GM19397 (cell line): Measurements from ENCODE around the gene FTCD.
"Not testable (repeated sequence)": the region's sequence is repeated elsewhere in the genome, so short reads cannot be mapped to it uniquely, and the experiment has no call there.

Experiments used
- ATAC-seq: cut with Tn5 transposase; IDR thresholded peaks from one replicate; pipeline ENCODE4 v1.9.1; 2021; ENCODE audit warnings: mild to moderate bottlenecking, moderate library complexity; ENCODE audit not compliant: unreplicated experiment

FTCD gene

GRCh38 chr21:46155514-46156377 is at the start of gene FTCD:
Gene FTCD (minus strand): TSS chr21:46155579. CDS start chr21:46155523, 56 bp downstream.
- no peak for ATAC-seq

- ATAC-seq: no peak
These were observed 49.8 kb upstream of the FTCD start for GRCh38 chr21:46205166-46205565.

- no peak for ATAC-seq
These were observed 47.8 kb upstream of the FTCD start for GRCh38 chr21:46203203-46203600.

DNA sequence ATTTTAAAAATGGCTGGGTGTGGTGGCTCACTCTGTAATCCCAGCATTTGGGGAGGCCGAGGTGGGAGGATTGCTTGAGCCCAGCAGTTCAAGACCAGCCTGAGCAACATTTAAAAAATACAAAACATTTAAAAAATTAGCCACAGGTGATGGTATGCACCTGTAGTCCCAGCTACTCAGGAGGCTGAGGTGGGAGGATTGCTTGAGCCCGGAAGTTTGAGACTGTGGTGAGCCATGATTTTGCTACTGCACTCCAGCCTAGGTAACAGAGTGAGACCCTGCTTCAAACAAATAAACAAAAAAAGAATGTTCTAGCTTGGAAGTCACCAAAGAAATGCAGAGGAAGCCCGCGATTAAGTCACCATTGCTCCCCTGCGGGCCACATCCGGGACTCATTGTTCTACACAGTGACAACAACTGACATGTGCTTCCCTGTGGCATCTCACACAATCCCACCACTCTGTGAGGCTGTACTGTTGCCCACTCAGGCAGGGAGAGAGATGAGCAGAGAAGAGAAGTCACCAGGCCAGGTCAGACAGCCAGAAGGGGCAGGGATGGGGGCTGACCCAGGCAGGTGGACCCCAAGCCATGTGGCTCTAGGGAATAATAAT is 47.3 kb upstream of the FTCD start:
- no peak for ATAC-seq

DNA sequence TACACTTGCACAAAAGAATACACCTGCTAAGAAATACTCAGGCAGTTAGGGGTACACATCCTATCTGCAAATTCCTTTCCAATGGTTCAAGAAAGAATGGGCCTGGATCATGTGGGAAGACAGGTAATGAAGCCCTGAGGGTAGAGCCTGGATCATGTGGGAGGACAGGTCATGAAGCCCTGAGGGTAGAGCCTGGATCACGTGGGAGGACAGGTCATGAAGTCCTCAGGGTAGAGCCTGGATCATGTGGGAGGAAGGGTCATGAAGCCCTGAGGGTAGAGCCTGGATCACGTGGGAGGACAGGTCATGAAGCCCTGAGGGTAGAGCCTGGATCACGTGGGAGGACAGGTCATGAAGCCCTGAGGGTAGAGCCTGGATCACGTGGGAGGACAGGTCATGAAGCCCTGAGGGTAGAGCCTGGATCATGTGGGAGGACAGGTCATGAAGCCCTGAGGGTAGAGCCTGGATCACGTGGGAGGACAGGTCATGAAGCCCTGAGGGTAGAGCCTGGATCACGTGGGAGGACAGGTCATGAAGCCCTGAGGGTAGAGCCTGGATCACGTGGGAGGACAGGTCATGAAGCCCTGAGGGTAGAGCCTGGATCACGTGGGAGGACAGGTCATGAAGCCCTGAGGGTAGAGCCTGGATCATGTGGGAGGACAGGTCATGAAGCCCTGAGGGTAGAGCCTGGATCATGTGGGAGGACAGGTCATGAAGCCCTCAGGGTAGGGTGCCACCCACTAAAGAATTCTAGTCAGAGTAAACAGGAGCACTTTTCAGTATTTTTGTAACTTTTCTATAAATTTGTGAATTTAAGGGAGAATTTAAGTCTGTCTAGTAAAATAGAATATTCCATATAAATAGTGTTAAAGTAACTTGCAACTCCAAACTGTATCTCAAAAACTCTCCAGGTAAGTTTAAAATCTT is 45.8 kb upstream of the FTCD start:
- ATAC-seq: not testable (repeated sequence)

DNA sequence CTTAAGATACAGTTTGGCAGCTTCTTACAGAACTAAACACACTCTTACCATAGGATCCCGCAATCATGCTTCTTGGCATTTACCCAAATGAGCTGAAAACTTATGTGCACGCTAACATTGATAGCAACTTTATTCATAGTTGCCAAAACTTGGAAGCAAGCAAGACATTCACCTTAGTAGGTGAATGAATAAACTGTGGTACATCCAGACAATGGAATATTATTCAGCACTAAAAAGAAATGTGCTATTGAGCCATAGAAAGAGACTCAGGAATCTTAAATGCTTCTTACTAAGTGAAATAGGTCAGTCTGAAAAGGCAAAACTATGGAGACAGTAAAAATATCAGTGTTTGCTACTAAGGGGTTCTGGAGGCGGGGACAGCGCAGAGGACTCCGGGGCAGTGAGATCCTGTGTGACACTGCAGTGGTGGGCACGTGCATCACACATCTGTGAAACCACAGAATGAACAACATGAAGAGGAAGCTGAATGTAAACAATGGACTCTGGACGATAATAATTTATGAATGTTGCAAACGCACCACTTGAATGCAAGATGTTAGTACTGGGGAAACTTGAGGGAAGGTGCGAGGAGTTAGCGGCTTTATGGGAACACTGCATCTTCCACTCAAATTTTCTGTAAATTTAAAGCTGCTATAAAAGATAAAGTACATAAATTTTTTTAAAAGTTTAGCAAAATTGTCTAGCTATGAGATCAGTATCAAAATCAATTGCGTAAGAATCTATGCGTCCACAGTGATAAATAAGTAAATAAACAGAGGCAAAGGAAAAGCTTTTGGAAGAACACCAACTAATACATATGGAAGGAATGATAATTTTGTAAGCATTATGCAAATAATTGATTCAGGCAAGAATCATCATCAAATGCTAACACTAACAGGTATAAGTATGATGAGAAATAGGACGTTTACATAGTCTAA is 44.3 kb upstream of the FTCD start:
- no peak for ATAC-seq

DNA sequence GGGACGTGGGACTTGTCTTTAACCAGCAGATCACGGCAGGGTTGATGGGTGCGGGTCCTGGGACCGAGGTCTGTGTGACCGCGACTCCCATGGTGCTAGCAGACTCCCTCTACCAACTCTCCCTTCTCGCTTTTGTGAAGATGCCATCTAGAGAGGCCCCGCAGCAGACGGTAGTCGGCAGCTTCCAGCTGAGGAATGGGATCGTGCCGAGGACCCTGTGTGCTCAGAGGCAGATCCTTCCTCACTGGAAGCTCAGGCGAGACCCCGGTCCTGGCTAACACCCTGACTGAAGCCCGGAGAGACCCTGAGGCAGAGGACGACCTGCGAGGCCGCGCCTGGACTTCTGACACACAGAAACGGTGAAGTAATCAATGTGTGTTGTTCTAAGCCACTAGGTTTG is 41.4 kb upstream of the FTCD start:
- no peak for ATAC-seq

DNA sequence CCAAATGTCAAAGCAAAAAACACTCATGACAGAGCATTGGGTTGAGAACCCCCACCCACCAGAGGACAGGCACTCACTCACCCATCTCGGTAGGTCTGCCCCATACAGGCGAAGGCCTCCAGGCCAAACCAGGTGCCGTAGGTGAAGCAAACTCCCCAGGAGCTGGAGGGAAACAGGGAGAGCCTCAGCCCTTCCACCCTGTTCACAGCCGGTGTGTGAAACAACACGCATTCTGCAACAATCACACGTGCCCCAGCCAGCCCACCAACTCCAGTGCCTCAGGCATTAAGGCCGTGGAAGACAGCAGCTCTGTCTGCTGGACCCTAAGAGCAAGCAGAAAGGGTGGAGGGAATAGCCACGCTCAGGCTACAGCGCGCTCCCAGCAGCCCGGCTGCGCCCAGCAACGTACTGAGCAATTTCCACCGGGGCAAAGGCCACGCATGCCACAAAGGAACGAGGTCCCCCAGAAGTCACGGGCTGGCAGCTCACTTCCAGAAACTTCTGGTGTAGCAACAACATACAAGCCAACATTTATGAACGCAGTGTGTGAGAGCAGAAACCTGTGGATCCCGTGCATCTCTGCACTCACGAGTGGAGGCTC is 40.3 kb upstream of the FTCD start:
- no peak for ATAC-seq

GRCh38 chr21:46194374-46195334 is 39.3 kb upstream of the FTCD start:
- no peak for ATAC-seq

DNA sequence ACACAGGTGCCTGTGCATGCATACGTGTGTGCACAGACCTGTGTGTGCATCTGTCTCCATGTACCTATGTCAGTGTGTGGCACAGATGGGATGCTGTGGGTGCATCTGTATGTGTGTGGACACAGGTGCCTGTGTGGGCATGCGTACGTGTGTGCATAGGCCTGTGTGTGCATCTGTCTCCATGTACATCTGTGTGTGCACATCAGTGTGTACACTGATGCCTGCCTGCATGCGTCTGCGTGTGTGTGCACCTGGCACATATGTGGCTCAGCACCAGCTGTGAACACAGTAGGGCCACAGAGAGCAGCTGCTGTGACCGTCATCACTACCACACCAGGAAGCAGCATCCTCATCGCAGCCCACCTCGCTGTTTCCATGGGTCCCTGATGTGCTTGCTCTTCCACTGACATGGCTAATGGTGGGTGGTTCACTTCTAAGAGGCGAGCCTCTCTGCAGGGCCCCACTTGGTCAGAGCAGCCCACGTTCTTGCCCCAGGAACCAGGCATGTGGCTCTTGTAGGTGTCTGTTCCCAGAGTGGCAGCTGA is 38.5 kb upstream of the FTCD start:
- ATAC-seq: no peak

DNA sequence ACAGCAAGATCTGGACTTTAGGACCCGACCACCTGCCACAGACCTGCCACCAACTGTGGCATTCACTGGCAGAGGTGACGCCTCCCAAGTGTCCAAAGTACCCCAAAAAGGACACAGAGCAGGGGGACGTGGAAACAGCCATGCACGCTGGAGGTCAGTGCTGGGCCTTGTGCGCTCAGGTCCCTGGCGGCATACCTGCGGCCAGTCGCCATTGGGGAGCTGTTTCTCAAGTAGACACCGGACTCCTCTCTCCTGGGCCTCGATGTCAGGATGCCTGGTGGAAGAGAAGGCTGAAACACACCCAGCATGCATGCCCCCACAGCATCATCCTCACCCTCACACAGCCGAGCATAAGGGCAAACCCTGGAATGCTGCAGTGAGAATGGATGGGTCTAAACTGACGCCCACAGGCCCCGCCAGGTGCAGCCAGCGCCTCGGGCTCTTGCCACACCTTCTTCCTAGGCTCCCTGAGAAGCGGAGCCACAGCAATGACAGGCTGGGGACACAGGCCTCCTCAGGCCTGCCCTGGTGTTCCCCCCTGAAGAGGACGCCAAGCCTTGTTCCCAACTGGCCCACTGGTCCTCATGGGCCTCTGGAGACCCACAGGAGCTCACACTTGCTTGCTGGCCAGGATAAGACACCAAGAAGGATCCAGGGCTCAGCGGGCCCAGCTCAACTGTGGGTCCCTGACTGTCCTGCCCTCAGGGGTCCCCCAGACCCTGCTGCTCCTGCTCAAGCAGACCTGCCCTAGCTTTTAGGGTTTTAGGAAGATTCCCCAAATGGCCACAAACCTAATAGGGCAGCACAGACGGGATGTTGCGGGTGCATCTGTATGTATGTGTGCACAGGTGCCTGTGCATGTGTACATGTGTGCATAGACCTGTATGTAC is 36.6 kb upstream of the FTCD start:
- no peak for ATAC-seq

- ATAC-seq: no peak
These were observed 35.9 kb upstream of the FTCD start for GRCh38 chr21:46191257-46191685.

DNA sequence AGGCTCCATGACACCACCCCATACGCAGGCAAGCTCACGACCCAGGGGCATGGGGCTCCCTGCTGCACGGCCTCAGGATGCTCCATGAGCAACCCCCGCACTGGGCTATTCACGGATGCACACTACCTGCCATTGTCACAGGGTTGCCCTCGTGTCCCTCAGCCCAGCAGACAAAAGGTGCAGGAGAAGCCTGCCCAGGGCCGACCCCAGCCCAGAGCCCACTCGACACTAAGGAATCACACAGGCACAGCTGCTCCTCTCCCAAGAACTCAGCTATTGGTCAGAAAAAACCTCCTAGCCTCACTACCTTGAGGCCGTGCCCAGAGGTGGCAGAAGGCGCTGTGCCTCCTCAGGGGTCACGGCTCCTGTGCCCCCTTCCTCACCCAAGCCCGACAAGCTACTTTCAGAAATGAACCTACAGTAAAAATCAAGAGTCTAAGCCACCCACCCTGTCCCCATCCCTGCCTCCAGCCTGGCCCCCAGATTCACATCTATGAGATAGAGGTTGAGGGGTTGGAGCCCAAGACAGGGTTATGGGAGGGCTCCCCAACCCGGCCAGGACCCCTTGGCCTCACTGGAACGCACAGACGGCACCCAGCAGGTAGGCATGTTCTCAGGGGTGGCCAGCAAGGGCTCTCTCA is 35.2 kb upstream of the FTCD start:
- ATAC-seq: no peak

DNA sequence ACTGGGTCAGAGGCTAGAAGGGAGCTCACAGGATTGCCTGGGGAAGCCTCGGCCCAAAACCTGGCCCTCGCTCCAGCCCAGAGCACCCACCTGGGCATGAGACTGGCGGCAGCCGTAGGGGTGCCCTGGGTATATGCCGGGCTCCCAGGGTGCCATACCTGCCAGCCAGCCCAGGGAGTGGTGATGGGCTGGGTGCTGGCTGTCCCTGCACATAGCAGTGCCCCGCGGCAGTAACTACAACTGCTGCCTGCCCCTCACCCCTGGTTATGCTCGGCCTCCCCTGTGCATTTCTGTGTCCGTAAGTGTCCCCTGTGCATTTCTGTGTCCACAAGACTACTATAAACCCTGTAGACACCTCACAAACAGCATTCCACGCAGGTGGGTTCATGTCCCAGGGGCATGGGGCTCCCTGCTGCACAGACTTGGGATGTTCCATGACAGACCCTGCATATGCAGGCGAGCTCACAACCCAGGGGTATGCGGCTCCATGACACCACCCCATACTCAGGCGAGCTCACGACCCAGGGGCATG is 34.6 kb upstream of the FTCD start:
- ATAC-seq: no peak

DNA sequence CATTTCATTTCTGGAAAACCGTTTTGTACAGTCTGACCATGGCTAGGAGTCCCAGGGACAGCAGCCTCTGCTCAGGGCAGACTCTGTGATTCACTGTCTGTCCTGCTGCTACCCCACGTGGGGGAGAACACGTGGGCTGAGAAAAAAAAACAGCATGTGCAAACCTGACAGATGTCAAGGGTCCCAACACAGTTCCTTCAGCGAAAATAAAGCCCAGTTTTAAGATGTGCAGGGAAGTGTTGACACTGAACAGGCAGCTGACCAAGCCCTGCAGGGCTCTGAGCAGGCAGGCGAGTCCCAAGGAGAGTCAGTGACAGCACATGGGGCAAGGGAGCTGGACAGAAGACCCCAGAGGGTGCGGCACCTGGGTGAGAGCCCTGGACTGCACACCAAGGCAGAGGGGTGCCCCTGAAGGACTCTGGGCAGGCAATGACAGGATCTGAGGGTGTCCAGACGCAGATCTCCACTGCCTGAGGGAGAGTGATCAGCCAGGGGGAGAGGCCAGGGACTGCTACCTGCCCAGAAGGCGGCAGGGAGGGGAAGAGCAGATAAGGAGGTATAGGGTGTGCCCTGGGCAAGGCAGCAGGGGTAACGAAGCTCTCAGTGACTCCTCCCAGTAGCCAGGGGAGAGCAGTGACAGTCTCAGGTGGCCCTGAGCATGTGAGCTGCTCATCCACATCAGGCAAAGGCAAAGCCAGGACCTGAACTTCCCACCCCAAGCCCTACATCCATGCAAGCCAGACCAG is 34.0 kb upstream of the FTCD start:
- ATAC-seq: no peak
